HG03175 (cell line): ENCODE results near the gene GUCD1.
A peak's percentile ranks its signal among the peaks of the same experiment; 100 is the strongest.
"Not testable (repeated sequence)": the region's sequence is repeated elsewhere in the genome, so short reads cannot be mapped to it uniquely, and the experiment has no call there.

Source experiments
- ATAC-seq: cut with Tn5 transposase; IDR thresholded peaks from one replicate; pipeline ENCODE4 v1.9.1; 2021; ENCODE audit warnings: mild to moderate bottlenecking, moderate library complexity; ENCODE audit not compliant: unreplicated experiment

GUCD1 gene

GRCh38 chr22:24566899-24567511 lies 12.1 kb upstream of the GUCD1 start:
- ATAC-seq, result no peak

GRCh38 chr22:24565077-24565476 lies 10.1 kb upstream of the GUCD1 start:
- no peak for ATAC-seq

GRCh38 chr22:24564376-24565058 lies 9.6 kb upstream of the GUCD1 start:
- no peak for ATAC-seq

- ATAC-seq, result no peak
These were observed 8.3 kb upstream of the GUCD1 start for GRCh38 chr22:24563246-24563645.

GRCh38 chr22:24559471-24559870 lies 4.5 kb upstream of the GUCD1 start:
- ATAC-seq, result no peak

- peak; percentile 77 for ATAC-seq
These were observed 464 bp upstream of the GUCD1 start, which contains the start of gene SNRPD3 for GRCh38 chr22:24555165-24556039. TSS of gene SNRPD3 (plus strand) at chr22:24555999. CDS start at chr22:24557675, 1,676 bp downstream.

GRCh38 chr22:24553597-24554312 lies 1.2 kb downstream of the GUCD1 start:
- no peak for ATAC-seq

GRCh38 chr22:24552503-24553286 lies 2.2 kb downstream of the GUCD1 start:
- ATAC-seq, result not testable (repeated sequence)

- ATAC-seq, result no peak
These were observed 4.0 kb downstream of the GUCD1 start for GRCh38 chr22:24550902-24551435.

- no peak for ATAC-seq
These were observed 4.7 kb downstream of the GUCD1 start for GRCh38 chr22:24550028-24550901.

GRCh38 chr22:24548812-24549211 lies 6.1 kb downstream of the GUCD1 start:
- no peak for ATAC-seq

GRCh38 chr22:24543679-24544243 lies 11.2 kb downstream of the GUCD1 start:
- ATAC-seq, result no peak

GRCh38 chr22:24543185-24543601 lies 11.7 kb downstream of the GUCD1 start:
- no peak for ATAC-seq

- ATAC-seq, result no peak
These were observed 12.3 kb downstream of the GUCD1 start for GRCh38 chr22:24542641-24543040.

GRCh38 chr22:24541681-24542515 lies 13.0 kb downstream of the GUCD1 start:
- no peak for ATAC-seq

- ATAC-seq, result no peak
These were observed 14.5 kb downstream of the GUCD1 start for GRCh38 chr22:24540470-24540869.

- ATAC-seq, result no peak
These were observed 18.8 kb downstream of the GUCD1 start for GRCh38 chr22:24536089-24536488.

GRCh38 chr22:24535348-24535747 lies 19.6 kb downstream of the GUCD1 start:
- ATAC-seq, result no peak
